Activated naive CD4-positive, alpha-beta T cell treated with Interleukin-2 at 50 U/mL for 16 hours (primary cell): ENCODE data around the gene TLL1.

Experiments used
- DNase-seq: peaks from one replicate; pipeline ENCODE4 v3.0.0-alpha.2; 2020

The TLL1 gene

GRCh38 chr4:165982934-165983333, 109.9 kb downstream of the TLL1 start:
- no peak for DNase-seq

- no peak for DNase-seq
Measured at GRCh38 chr4:165986956-165987698, 114.1 kb downstream of the TLL1 start.

GRCh38 chr4:165991325-165992180, 118.5 kb downstream of the TLL1 start:
- no peak for DNase-seq

GRCh38 chr4:165992283-165992682, 119.2 kb downstream of the TLL1 start:
- no peak for DNase-seq

GRCh38 chr4:165994701-165995100, 121.7 kb downstream of the TLL1 start:
- no peak for DNase-seq

- no peak for DNase-seq
Measured at GRCh38 chr4:166003811-166004210, 130.8 kb downstream of the TLL1 start.

GRCh38 chr4:166006217-166006616, 133.2 kb downstream of the TLL1 start:
- DNase-seq, result no peak

GRCh38 chr4:166008510-166008909, 135.5 kb downstream of the TLL1 start:
- DNase-seq, result no peak

GRCh38 chr4:166012129-166013030, 139.3 kb downstream of the TLL1 start:
- no peak for DNase-seq

- DNase-seq, result no peak
Measured at GRCh38 chr4:166014411-166014810, 141.4 kb downstream of the TLL1 start.

GRCh38 chr4:166017804-166018203, 144.8 kb downstream of the TLL1 start:
- no peak for DNase-seq

- no peak for DNase-seq
Measured at GRCh38 chr4:166019441-166020220, 146.6 kb downstream of the TLL1 start.

GRCh38 chr4:166021617-166022016, 148.6 kb downstream of the TLL1 start:
- DNase-seq, result no peak

GRCh38 chr4:166034965-166035364, 161.9 kb downstream of the TLL1 start:
- DNase-seq, result no peak

- no peak for DNase-seq
Measured at GRCh38 chr4:166039822-166040221, 166.8 kb downstream of the TLL1 start.

- DNase-seq, result no peak
Measured at GRCh38 chr4:166042510-166043055, 169.5 kb downstream of the TLL1 start.

- DNase-seq, result no peak
Measured at GRCh38 chr4:166043801-166044200, 170.8 kb downstream of the TLL1 start.

- DNase-seq, result no peak
Measured at GRCh38 chr4:166044871-166045270, 171.8 kb downstream of the TLL1 start.

GRCh38 chr4:166045457-166045856, 172.4 kb downstream of the TLL1 start:
- DNase-seq, result peak; percentile 4

- no peak for DNase-seq
Measured at GRCh38 chr4:166049036-166049435, 176.0 kb downstream of the TLL1 start.

GRCh38 chr4:166064721-166065120, 191.7 kb downstream of the TLL1 start:
- no peak for DNase-seq

GRCh38 chr4:166065324-166065723, 192.3 kb downstream of the TLL1 start:
- DNase-seq, result no peak
